GM19193 (cell line): Measurements from ENCODE around the gene SNCAIP.

Source experiments
- POLR2A ChIP-seq: IDR thresholded peaks from 4 replicates; pipeline ENCODE4 v1.6.1; 2011; ENCODE audit not compliant: insufficient read depth, insufficient read length; ENCODE audit errors: extremely low read depth

The SNCAIP gene

GRCh38 chr5:122420091-122420490 lies 108.1 kb downstream of the SNCAIP start:
- no peak for TF ChIP-seq POLR2A

GRCh38 chr5:122420537-122421236 lies 108.7 kb downstream of the SNCAIP start:
- TF ChIP-seq POLR2A: no peak

- TF ChIP-seq POLR2A: no peak
These were observed 109.5 kb downstream of the SNCAIP start for GRCh38 chr5:122421374-122422079.

GRCh38 chr5:122423221-122423620 lies 111.2 kb downstream of the SNCAIP start:
- no peak for TF ChIP-seq POLR2A

GRCh38 chr5:122424132-122424531 lies 112.1 kb downstream of the SNCAIP start:
- no peak for TF ChIP-seq POLR2A

- no peak for TF ChIP-seq POLR2A
These were observed 114.3 kb downstream of the SNCAIP start for GRCh38 chr5:122426301-122426700.

GRCh38 chr5:122427621-122428020 lies 115.6 kb downstream of the SNCAIP start:
- TF ChIP-seq POLR2A: no peak

- TF ChIP-seq POLR2A: no peak
These were observed 117.7 kb downstream of the SNCAIP start for GRCh38 chr5:122429545-122430318.

GRCh38 chr5:122430319-122430586 lies 118.2 kb downstream of the SNCAIP start:
- TF ChIP-seq POLR2A: no peak

GRCh38 chr5:122431298-122431697 lies 119.3 kb downstream of the SNCAIP start:
- TF ChIP-seq POLR2A: no peak

GRCh38 chr5:122434205-122434970 lies 122.4 kb downstream of the SNCAIP start:
- no peak for TF ChIP-seq POLR2A

GRCh38 chr5:122435234-122435633 lies 123.2 kb downstream of the SNCAIP start:
- TF ChIP-seq POLR2A: no peak

GRCh38 chr5:122435761-122436160 lies 123.7 kb downstream of the SNCAIP start:
- no peak for TF ChIP-seq POLR2A

GRCh38 chr5:122436615-122437014 lies 124.6 kb downstream of the SNCAIP start:
- no peak for TF ChIP-seq POLR2A

GRCh38 chr5:122439645-122440044 lies 127.6 kb downstream of the SNCAIP start:
- no peak for TF ChIP-seq POLR2A

- TF ChIP-seq POLR2A: no peak
These were observed 130.9 kb downstream of the SNCAIP start for GRCh38 chr5:122442938-122443337.

GRCh38 chr5:122444411-122444810 lies 132.4 kb downstream of the SNCAIP start:
- TF ChIP-seq POLR2A: no peak
